Neutrophil (primary cell): Measurements from ENCODE around the gene SENP1.

ENCODE experiments used
- H3K27ac ChIP-seq: fragments of 200-600 bp; sonication (generic); 2 replicates; pipeline ENCODE4 v1.5.1; 2016; ENCODE audit warnings: mild to moderate bottlenecking, moderate library complexity
- H3K27me3 ChIP-seq: fragments of 200-600 bp; sonication (generic); 2 replicates; pipeline ENCODE4 v1.6.0; 2016; ENCODE audit warnings: mild to moderate bottlenecking
- H3K36me3 ChIP-seq: fragments of 200-600 bp; sonication (generic); 2 replicates; pipeline ENCODE4 v1.5.1; 2017
- H3K4me1 ChIP-seq, 2 experiments: fragments of 200-600 bp in 1 of 2; sonication (generic) in 1 of 2; 1 replicate in 1 of 2; 2 replicates in 1 of 2; pipeline versions ENCODE4 v1.5.1 to v1.6.1; 2013 to 2016; ENCODE audit warnings: low read depth in 1 of 2, low read length in 1 of 2, mild to moderate bottlenecking in 1 of 2, moderate library complexity in 1 of 2; ENCODE audit not compliant: control insufficient read depth in 1 of 2, insufficient read depth in 1 of 2
- H3K4me3 ChIP-seq, 2 experiments: fragments of 200-600 bp in 1 of 2; sonication (generic) in 1 of 2; 1 replicate in 1 of 2; 2 replicates in 1 of 2; pipeline ENCODE4 v1.5.1; 2013 to 2016; ENCODE audit warnings: low read depth in 1 of 2, low read length in 1 of 2, mild to moderate bottlenecking in 1 of 2, moderate library complexity in 1 of 2
- H3K9me3 ChIP-seq: fragments of 200-600 bp; sonication (generic); 2 replicates; pipeline ENCODE4 v1.5.1; 2016
- TF ChIP-seq, protein P1 (sequence below): fragments of 200-600 bp; sonication (generic); IDR thresholded peaks from 2 replicates; pipeline ENCODE4 v1.5.1; 2016; ENCODE audit warnings: antibody characterized with exemption

Gene SENP1

DNA sequence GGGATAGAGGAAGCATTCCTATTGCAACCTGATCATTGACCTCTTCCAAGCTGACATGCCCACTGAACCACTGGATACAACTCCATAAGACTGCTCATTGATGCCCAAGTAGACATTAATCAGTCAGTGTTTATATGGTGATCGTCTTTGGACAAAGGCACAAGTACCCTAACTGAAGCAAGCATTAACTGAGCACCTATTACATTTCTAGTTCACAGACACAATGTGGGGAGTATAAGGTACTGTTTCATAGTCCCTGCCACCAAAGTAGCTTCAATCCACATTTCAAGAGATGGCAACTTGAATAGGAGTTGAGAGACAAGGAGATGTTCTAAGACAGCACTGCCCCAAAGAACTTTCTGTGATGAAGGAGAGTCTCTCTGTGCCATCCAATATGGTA is 90.8 kb downstream of the SENP1 start:
- no peaks in the 10 kb centered on the region for H3K36me3 ChIP-seq
- H3K4me3 ChIP-seq: no peak overlapping the region
- TF ChIP-seq, protein P1, sequence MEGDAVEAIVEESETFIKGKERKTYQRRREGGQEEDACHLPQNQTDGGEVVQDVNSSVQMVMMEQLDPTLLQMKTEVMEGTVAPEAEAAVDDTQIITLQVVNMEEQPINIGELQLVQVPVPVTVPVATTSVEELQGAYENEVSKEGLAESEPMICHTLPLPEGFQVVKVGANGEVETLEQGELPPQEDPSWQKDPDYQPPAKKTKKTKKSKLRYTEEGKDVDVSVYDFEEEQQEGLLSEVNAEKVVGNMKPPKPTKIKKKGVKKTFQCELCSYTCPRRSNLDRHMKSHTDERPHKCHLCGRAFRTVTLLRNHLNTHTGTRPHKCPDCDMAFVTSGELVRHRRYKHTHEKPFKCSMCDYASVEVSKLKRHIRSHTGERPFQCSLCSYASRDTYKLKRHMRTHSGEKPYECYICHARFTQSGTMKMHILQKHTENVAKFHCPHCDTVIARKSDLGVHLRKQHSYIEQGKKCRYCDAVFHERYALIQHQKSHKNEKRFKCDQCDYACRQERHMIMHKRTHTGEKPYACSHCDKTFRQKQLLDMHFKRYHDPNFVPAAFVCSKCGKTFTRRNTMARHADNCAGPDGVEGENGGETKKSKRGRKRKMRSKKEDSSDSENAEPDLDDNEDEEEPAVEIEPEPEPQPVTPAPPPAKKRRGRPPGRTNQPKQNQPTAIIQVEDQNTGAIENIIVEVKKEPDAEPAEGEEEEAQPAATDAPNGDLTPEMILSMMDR: no peak
- peaks cover 92% of the 10 kb centered on the region for H3K27me3 ChIP-seq
- no peaks in the 10 kb centered on the region for H3K9me3 ChIP-seq
- no peak overlapping the region for H3K27ac ChIP-seq
- no peaks in the 10 kb centered on the region for H3K4me1 ChIP-seq

GRCh38 chr12:48013287-48013686 is 92.6 kb downstream of the SENP1 start:
- TF ChIP-seq, protein P1: no peak
- Histone ChIP-seq H3K4me3 (no peak overlapping the region), H3K27ac (no peak overlapping the region), H3K36me3 (no peaks in the 10 kb centered on the region), H3K27me3 (peaks cover 93% of the 10 kb centered on the region), H3K9me3 (no peaks in the 10 kb centered on the region), H3K4me1 (no peaks in the 10 kb centered on the region)

DNA sequence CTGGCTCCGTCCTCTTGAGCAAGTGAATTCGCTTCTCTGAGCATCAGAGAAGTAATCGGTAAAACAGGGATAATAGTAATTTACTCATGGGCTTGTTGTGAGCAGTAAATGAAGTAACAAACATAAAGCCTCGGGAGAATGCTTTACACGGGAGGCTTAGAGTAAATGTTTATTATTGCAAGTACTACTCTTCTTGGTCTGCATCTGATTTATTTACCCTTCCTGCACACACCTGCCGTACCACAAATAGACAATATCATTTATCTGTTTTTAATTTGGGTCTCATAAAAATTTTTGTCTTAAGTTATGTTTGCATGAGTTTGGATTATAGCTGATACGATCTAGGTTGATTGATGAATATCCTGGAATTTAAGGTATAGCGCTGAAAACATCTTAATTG is 93.8 kb downstream of the SENP1 start:
- Histone ChIP-seq H3K9me3 (no peaks in the 10 kb centered on the region), H3K4me3 (no peak overlapping the region), H3K36me3 (no peaks in the 10 kb centered on the region), H3K27ac (no peak overlapping the region), H3K27me3 (peaks cover 93% of the 10 kb centered on the region), H3K4me1 (no peaks in the 10 kb centered on the region)
- TF ChIP-seq, protein P1: no peak

DNA sequence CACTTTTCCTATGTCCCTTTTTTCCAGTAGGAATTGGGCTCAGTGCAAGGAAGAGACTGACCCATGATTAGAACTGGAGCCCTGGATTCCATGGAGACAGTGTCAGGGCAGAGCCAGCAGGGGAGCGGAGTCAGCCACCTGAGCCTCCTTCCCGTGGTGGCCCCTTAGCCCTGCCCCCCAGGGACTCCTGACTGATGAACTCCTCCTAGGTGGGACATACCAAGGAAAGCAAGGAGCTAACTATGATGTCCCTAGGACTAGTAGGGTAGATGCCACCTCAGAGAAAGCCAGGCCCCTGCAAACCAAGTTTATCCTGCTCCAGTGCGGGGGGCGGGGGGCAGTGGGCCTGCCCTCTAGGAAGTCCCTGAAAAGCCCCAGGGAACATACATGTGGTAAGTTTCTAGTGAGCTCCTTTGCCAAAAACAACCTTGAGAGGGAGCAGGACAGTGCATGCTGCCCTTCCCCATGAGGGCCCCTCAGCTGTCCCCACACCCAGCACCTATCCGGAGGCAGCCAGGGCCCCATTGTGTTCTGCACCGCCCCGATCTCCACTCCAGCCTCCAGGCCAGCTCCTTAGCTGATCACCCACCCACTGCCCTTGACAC is 95.4 kb downstream of the SENP1 start:
- no peaks in the 10 kb centered on the region for H3K9me3 ChIP-seq
- TF ChIP-seq, protein P1: no peak
- H3K36me3 ChIP-seq: no peaks in the 10 kb centered on the region
- no peak overlapping the region for H3K27ac ChIP-seq
- H3K27me3 ChIP-seq: peaks cover 94% of the 10 kb centered on the region
- no peak overlapping the region for H3K4me3 ChIP-seq
- H3K4me1 ChIP-seq: no peaks in the 10 kb centered on the region

DNA sequence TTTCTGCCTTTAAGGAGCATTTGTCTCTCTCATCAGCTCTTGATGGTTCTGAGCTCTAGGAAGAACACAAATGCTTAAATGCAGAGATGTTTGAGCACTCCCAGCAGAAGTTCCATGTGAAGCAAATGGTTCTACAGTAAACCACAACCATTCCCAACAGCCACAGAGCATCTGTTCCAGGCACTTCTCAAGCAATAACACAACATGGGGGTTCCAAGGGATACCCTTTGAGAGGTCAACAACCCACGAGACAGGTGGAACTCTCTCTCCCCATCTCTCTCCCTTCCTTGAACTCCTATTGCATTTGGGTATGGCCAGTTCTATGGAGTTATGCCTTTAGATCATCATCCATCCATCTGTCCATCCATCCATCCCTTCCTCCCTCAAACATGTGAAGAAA is 96.4 kb downstream of the SENP1 start:
- H3K4me1 ChIP-seq: peaks cover 0 to 2% of the 10 kb centered on the region in 2 experiments
- TF ChIP-seq, protein P1: no peak
- no peaks in the 10 kb centered on the region for H3K9me3 ChIP-seq
- H3K27me3 ChIP-seq: peaks cover 95% of the 10 kb centered on the region
- no peak overlapping the region for H3K4me3 ChIP-seq
- H3K36me3 ChIP-seq: no peaks in the 10 kb centered on the region
- no peak overlapping the region for H3K27ac ChIP-seq
